ENCODE data around the gene PRR5.

DNA sequence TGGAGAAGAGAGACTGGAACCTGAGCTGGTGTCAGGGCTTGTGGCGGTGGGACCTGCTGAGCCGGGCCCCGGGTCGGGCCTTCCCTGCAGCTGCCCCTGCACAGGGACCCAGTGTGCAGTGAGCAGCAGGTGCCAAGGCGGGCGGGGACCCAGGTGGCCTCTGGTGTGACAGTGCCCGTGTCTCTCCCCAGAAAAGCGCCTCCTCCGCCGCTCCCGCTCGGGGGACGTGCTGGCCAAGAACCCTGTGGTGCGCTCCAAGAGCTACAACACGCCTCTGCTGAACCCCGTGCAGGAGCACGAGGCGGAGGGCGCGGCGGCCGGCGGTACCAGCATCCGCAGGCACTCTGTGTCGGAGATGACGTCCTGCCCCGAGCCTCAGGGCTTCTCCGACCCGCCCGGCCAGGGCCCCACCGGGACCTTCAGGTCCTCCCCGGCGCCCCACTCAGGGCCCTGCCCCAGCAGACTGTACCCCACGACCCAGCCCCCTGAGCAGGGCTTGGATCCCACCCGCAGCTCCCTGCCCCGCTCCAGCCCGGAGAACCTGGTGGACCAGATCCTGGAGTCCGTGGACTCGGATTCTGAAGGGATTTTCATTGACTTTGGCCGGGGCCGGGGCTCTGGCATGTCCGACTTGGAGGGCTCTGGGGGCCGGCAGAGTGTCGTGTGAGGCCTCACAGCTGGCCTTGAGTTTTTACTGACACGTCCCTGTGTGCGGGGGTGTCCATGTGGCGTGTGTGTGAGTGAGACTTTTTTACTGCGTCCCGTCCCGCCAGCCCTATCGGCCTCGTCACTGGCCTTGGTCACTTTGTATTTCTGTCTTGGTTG is 34.8 kb downstream of the PRR5 start:
- TF ChIP-seq POLR2A (IDR thresholded peaks at IDR 0.05) = no peak
- TF ChIP-seq, protein P1, sequence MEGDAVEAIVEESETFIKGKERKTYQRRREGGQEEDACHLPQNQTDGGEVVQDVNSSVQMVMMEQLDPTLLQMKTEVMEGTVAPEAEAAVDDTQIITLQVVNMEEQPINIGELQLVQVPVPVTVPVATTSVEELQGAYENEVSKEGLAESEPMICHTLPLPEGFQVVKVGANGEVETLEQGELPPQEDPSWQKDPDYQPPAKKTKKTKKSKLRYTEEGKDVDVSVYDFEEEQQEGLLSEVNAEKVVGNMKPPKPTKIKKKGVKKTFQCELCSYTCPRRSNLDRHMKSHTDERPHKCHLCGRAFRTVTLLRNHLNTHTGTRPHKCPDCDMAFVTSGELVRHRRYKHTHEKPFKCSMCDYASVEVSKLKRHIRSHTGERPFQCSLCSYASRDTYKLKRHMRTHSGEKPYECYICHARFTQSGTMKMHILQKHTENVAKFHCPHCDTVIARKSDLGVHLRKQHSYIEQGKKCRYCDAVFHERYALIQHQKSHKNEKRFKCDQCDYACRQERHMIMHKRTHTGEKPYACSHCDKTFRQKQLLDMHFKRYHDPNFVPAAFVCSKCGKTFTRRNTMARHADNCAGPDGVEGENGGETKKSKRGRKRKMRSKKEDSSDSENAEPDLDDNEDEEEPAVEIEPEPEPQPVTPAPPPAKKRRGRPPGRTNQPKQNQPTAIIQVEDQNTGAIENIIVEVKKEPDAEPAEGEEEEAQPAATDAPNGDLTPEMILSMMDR (IDR thresholded peaks at IDR 0.05) = no peak
